HepG2 (cell line): ENCODE measurements around the gene MAP3K3. TPM values are rescaled to one million over a fixed set of nuclear protein-coding genes. Genes with fewer than 3 reads are reported as not detected.

Experiments used
- ATM ChIP-seq: fragments of 450-650 bp; IDR thresholded peaks from 2 replicates; pipeline ENCODE4 v1.7.1; 2017; ENCODE audit warnings: mild to moderate bottlenecking, borderline replicate concordance
- BRCA1 ChIP-seq: sonication (generic); formaldehyde crosslinking; IDR thresholded peaks from 2 replicates; pipeline ENCODE4 v1.4.0; 2020; ENCODE audit warnings: missing genetic modification reagents
- EEA1 ChIP-seq: sonication (generic); formaldehyde crosslinking; IDR thresholded peaks from 2 replicates; pipeline ENCODE4 v1.5.1; 2020; ENCODE audit warnings: mild to moderate bottlenecking, missing genetic modification reagents, borderline replicate concordance
- FOXA3 ChIP-seq: IDR thresholded peaks from 2 replicates; pipeline ENCODE4 v1.6.1; 2016; ENCODE audit warnings: missing genetic modification reagents, missing compliant biosample characterization
- IRF2 ChIP-seq: IDR thresholded peaks from 2 replicates; pipeline ENCODE4 v1.6.1; 2018; ENCODE audit warnings: missing genetic modification reagents, missing compliant biosample characterization
- MEIS2 ChIP-seq: sonication (generic); formaldehyde crosslinking; IDR thresholded peaks from 2 replicates; pipeline ENCODE4 v1.9.0; 2021; ENCODE audit warnings: mild to moderate bottlenecking, missing genetic modification reagents
- NCOA5 ChIP-seq: sonication (generic); formaldehyde crosslinking; IDR thresholded peaks from 2 replicates; pipeline ENCODE4 v1.4.0; 2020; ENCODE audit warnings: missing genetic modification reagents
- SMYD3 ChIP-seq: sonication (generic); formaldehyde crosslinking; IDR thresholded peaks from 2 replicates; pipeline ENCODE4 v1.8.1; 2023; ENCODE audit warnings: mild to moderate bottlenecking, missing genetic modification reagents
- SOX6 ChIP-seq, 2 experiments: fragments of 450-650 bp in 1 of 2; sonication (generic) in 1 of 2; formaldehyde crosslinking in 1 of 2; IDR thresholded peaks; 2 replicates each; pipeline versions ENCODE4 v1.4.0 to v1.6.1; 2017 to 2020; ENCODE audit warnings: antibody characterized with exemption in 1 of 2, mild to moderate bottlenecking in 1 of 2, missing genetic modification reagents in 1 of 2
- ZKSCAN8 ChIP-seq: IDR thresholded peaks from 2 replicates; pipeline ENCODE4 v1.6.1; 2016; ENCODE audit warnings: borderline replicate concordance, missing genetic modification reagents, missing compliant biosample characterization
- ZNF549 ChIP-seq: sonication (generic); formaldehyde crosslinking; IDR thresholded peaks from 2 replicates; pipeline ENCODE4 v1.5.0; 2020; ENCODE audit warnings: missing genetic modification reagents
- ZNF709 ChIP-seq: sonication (generic); formaldehyde crosslinking; IDR thresholded peaks from 2 replicates; pipeline ENCODE4 v1.5.0; 2020; ENCODE audit warnings: mild to moderate bottlenecking, missing genetic modification reagents
- polyA plus RNA-seq, 8 experiments: library from polyadenylated mRNA; depleted of rRNA in 3 of 8; stranded (reverse) in 7 of 8; unstranded in 1 of 8; fragments of >200 nt; fragmentation: Illumina TruSeq in 4 of 8; extraction: Trizol in 4 of 8; gene quantifications; 2 replicates each; pipeline versions ENCODE4 v1.2.1 to v1.2.3, GENCODE V29; 2011 to 2016; ENCODE audit warnings: low read depth in 4 of 8, missing spikeins in 1 of 8, mixed read lengths in 1 of 8; ENCODE audit not compliant: insufficient read depth in 1 of 8
- total RNA-seq, 5 experiments: library from RNA; depleted of rRNA; stranded (reverse); fragments of >200 nt; fragmentation: Illumina TruSeq; extraction: Trizol; gene quantifications; 2 replicates each; pipeline ENCODE4 v1.2.3, GENCODE V29; 2016; ENCODE audit warnings: low read depth in 1 of 5
- TF ChIP-seq, protein P1 (sequence below): IDR thresholded peaks from 2 replicates; pipeline ENCODE4 v1.6.1; 2016; ENCODE audit warnings: low read depth
- TF ChIP-seq, protein P2 (sequence below): sonication (generic); formaldehyde crosslinking; IDR thresholded peaks from 2 replicates; pipeline ENCODE4 v1.9.0; 2021; ENCODE audit warnings: missing genetic modification reagents, borderline replicate concordance
- TF ChIP-seq, protein P3 (sequence below): sonication (generic); formaldehyde crosslinking; IDR thresholded peaks from 2 replicates; pipeline ENCODE4 v1.9.0; 2021; ENCODE audit warnings: missing genetic modification reagents, mild to moderate bottlenecking, borderline replicate concordance
- TF ChIP-seq, protein P4 (sequence below): sonication (generic); formaldehyde crosslinking; IDR thresholded peaks from 2 replicates; pipeline ENCODE4 v1.4.0; 2020; ENCODE audit warnings: missing genetic modification reagents, mild to moderate bottlenecking, borderline replicate concordance
- TF ChIP-seq, protein P5 (sequence below): sonication (generic); formaldehyde crosslinking; IDR thresholded peaks from 2 replicates; pipeline ENCODE4 v1.8.1; 2023; ENCODE audit warnings: mild to moderate bottlenecking, moderate library complexity, missing genetic modification reagents
- TF ChIP-seq, protein P6 (sequence below): sonication (generic); formaldehyde crosslinking; IDR thresholded peaks from 2 replicates; pipeline ENCODE4 v1.5.0; 2020; ENCODE audit warnings: missing genetic modification reagents, mild to moderate bottlenecking, borderline replicate concordance

MAP3K3 gene
- total and polyA plus RNA-seq, 2 of the 13 experiments (the other 11 are each of a cell fraction or from before 2014, with no cell fraction given) = 17.7 to 21.8 TPM

DNA sequence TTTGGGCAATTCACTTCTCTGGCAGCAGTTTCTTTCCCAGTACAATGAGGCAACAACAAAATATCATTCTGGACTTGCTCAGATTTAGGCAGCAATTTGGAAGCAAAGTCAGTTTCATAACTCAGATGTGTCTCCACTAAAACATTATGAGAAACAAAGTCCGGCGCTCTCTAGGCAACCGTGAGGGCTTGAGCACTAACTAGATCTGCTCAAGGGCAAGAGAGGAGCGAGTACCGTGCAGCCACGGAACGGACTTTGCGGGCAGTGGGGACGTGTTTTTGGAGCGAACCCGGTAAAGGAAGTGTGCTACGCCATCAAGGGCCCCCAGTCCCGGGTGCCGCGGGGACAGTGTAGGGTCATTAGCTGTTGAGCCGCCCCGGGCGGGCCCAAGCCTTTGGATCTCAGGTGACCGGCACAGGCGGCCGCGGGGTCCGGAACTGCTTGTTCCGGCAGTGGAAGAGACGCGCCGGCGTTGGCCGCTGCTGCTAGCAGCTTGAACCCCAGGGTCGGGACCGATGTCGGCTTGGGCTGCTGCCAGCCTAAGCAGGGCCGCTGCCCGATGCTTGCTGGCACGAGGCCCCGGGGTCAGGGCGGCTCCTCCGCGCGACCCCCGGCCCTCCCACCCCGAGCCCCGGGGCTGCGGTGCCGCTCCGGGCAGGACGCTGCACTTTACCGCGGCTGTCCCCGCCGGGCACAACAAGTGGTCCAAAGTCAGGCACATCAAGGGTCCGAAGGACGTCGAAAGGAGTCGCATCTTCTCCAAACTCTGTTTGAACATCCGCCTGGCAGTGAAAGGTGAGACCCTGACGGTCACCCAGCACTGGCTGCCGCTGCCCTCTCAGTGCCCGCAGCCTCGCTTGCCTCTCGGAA, 21.4 kb upstream of the MAP3K3 start, which contains the start of gene TACO1 (continued):
- TF ChIP-seq NCOA5 (CRISPR knock-in tag) (0 out of 2 replicates have a peak, but pooled peaks have one; percentile 88), ZNF549 (CRISPR knock-in tag) (peak; percentile 93; the same call in 1 of the 2 replicates), FOXA3 (peak; percentile 84), IRF2 (peak; percentile 98), SOX6 (IDR thresholded peaks at IDR 0.05) (no peak), SOX6 (CRISPR knock-in tag; IDR thresholded peaks at IDR 0.05) (peak; percentile 81), MEIS2 (CRISPR knock-in tag) (peak; percentile 85), ZNF709 (peak; percentile 96), ATM (no peak), EEA1 (CRISPR knock-in tag) (no peak; the same call in 1 of the 2 replicates), SMYD3 (CRISPR knock-in tag) (peak; percentile 79; the same call in 1 of the 2 replicates), BRCA1 (peak; percentile 97), ZKSCAN8 (CRISPR knock-in tag) (peak; percentile 94)
- TF ChIP-seq, protein P1, sequence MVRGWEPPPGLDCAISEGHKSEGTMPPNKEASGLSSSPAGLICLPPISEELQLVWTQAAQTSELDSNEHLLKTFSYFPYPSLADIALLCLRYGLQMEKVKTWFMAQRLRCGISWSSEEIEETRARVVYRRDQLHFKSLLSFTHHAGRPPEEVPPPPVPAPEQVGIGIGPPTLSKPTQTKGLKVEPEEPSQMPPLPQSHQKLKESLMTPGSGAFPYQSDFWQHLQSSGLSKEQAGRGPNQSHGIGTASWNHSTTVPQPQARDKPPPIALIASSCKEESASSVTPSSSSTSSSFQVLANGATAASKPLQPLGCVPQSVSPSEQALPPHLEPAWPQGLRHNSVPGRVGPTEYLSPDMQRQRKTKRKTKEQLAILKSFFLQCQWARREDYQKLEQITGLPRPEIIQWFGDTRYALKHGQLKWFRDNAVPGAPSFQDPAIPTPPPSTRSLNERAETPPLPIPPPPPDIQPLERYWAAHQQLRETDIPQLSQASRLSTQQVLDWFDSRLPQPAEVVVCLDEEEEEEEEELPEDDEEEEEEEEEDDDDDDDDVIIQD (CRISPR knock-in tag) = peak; percentile 64; the same call in 1 of the 2 replicates
- TF ChIP-seq, protein P2, sequence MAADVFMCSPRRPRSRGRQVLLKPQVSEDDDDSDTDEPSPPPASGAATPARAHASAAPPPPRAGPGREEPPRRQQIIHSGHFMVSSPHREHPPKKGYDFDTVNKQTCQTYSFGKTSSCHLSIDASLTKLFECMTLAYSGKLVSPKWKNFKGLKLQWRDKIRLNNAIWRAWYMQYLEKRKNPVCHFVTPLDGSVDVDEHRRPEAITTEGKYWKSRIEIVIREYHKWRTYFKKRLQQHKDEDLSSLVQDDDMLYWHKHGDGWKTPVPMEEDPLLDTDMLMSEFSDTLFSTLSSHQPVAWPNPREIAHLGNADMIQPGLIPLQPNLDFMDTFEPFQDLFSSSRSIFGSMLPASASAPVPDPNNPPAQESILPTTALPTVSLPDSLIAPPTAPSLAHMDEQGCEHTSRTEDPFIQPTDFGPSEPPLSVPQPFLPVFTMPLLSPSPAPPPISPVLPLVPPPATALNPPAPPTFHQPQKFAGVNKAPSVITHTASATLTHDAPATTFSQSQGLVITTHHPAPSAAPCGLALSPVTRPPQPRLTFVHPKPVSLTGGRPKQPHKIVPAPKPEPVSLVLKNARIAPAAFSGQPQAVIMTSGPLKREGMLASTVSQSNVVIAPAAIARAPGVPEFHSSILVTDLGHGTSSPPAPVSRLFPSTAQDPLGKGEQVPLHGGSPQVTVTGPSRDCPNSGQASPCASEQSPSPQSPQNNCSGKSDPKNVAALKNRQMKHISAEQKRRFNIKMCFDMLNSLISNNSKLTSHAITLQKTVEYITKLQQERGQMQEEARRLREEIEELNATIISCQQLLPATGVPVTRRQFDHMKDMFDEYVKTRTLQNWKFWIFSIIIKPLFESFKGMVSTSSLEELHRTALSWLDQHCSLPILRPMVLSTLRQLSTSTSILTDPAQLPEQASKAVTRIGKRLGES (CRISPR knock-in tag) = 0 out of 2 replicates have a peak, but pooled peaks have one; percentile 85
- TF ChIP-seq, protein P3, sequence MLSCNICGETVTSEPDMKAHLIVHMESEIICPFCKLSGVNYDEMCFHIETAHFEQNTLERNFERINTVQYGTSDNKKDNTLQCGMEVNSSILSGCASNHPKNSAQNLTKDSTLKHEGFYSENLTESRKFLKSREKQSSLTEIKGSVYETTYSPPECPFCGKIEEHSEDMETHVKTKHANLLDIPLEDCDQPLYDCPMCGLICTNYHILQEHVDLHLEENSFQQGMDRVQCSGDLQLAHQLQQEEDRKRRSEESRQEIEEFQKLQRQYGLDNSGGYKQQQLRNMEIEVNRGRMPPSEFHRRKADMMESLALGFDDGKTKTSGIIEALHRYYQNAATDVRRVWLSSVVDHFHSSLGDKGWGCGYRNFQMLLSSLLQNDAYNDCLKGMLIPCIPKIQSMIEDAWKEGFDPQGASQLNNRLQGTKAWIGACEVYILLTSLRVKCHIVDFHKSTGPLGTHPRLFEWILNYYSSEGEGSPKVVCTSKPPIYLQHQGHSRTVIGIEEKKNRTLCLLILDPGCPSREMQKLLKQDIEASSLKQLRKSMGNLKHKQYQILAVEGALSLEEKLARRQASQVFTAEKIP (CRISPR knock-in tag) = no peak
- TF ChIP-seq, protein P4, sequence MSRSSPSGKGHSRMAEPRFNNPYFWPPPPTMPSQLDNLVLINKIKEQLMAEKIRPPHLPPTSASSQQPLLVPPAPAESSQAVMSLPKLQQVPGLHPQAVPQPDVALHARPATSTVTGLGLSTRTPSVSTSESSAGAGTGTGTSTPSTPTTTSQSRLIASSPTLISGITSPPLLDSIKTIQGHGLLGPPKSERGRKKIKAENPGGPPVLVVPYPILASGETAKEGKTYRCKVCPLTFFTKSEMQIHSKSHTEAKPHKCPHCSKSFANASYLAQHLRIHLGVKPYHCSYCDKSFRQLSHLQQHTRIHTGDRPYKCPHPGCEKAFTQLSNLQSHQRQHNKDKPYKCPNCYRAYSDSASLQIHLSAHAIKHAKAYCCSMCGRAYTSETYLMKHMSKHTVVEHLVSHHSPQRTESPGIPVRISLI (CRISPR knock-in tag) = peak; percentile 78; the same call in 1 of the 2 replicates
- TF ChIP-seq, protein P5, sequence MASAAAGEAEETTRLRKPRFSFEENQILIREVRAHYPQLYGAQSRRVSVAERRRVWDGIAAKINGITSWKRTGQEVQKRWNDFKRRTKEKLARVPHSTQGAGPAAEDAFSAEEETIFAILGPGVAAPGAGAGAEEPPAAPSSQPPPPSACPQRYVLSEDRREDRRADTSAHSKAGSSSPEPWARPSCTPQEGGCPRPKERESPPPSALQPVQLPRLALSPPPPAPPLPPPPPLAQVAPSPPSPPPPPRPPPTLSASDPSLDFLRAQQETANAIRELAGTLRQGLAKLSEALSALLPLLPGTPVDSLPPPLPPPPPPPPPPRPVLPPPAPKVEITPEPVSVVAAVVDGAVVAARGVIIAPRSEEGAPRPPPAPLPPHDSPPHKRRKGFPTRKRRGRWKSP (CRISPR knock-in tag) = peak; percentile 89
- TF ChIP-seq, protein P6, sequence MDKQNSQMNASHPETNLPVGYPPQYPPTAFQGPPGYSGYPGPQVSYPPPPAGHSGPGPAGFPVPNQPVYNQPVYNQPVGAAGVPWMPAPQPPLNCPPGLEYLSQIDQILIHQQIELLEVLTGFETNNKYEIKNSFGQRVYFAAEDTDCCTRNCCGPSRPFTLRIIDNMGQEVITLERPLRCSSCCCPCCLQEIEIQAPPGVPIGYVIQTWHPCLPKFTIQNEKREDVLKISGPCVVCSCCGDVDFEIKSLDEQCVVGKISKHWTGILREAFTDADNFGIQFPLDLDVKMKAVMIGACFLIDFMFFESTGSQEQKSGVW (CRISPR knock-in tag) = no peak
